K562 (cell line): ENCODE measurements around the gene DDX46. TPM values are rescaled to one million over a fixed set of nuclear protein-coding genes. Genes with fewer than 3 reads are reported as not detected.
A peak's percentile ranks its signal among the peaks of the same experiment; 100 is the strongest.

Source experiments
- AFF4 ChIP-seq: sonication (generic); formaldehyde crosslinking; IDR thresholded peaks from 2 replicates; pipeline ENCODE4 v1.8.0; 2023; ENCODE audit warnings: mild to moderate bottlenecking, missing genetic modification reagents
- ATF7 ChIP-seq: fragments of 450-650 bp; IDR thresholded peaks from 2 replicates; pipeline ENCODE4 v1.7.1; 2014; ENCODE audit warnings: mild to moderate bottlenecking, moderate library complexity
- BDP1 ChIP-seq: IDR thresholded peaks from 3 replicates; pipeline ENCODE4 v1.6.1; 2011; ENCODE audit not compliant: insufficient read length, insufficient read depth
- EP400 ChIP-seq: fragments of 450-650 bp; IDR thresholded peaks from 2 replicates; pipeline ENCODE4 v1.6.1; 2017; ENCODE audit warnings: antibody characterized with exemption, mild to moderate bottlenecking, moderate library complexity
- KLF1 ChIP-seq: fragments of 450-650 bp; IDR thresholded peaks from 2 replicates; pipeline ENCODE4 v1.6.1; 2016; ENCODE audit warnings: missing genetic modification characterization, missing compliant biosample characterization
- KLF13 ChIP-seq: fragments of 450-650 bp; IDR thresholded peaks from 2 replicates; pipeline ENCODE4 v1.6.1; 2016; ENCODE audit warnings: missing genetic modification characterization, low read depth, mild to moderate bottlenecking, missing compliant biosample characterization, moderate library complexity, borderline replicate concordance
- MTA2 ChIP-seq: fragments of 450-650 bp; IDR thresholded peaks from 2 replicates; pipeline ENCODE4 v1.6.1; 2016; ENCODE audit warnings: low read depth
- NUFIP1 ChIP-seq: fragments of 450-650 bp; IDR thresholded peaks from 2 replicates; pipeline ENCODE4 v1.6.1; 2018; ENCODE audit not compliant: partially characterized antibody
- RFX5 ChIP-seq: IDR thresholded peaks from 2 replicates; pipeline ENCODE4 v1.6.1; 2011; ENCODE audit warnings: low read depth, mild to moderate bottlenecking, improper control_type of control experiment, low read length
- SMARCC2 ChIP-seq: fragments of 450-650 bp; IDR thresholded peaks from 2 replicates; pipeline ENCODE4 v1.6.1; 2017; ENCODE audit warnings: antibody characterized with exemption, moderate library complexity, mild to moderate bottlenecking, low read depth
- SMARCE1 ChIP-seq: fragments of 450-650 bp; IDR thresholded peaks from 2 replicates; pipeline ENCODE4 v1.7.1; 2016; ENCODE audit warnings: mild to moderate bottlenecking
- THAP12 ChIP-seq: fragments of 250-450 bp; sonication (Bioruptor Pico); IDR thresholded peaks from 2 replicates; pipeline ENCODE4 v1.9.0; 2021; ENCODE audit warnings: mild to moderate bottlenecking, inconsistent platforms
- ZBTB12 ChIP-seq: fragments of 250-450 bp; sonication (Bioruptor Pico); IDR thresholded peaks from 2 replicates; pipeline ENCODE4 v1.4.0; 2020
- ZFP91 ChIP-seq: sonication (generic); formaldehyde crosslinking; IDR thresholded peaks from 2 replicates; pipeline ENCODE4 v1.8.0; 2022; ENCODE audit warnings: mild to moderate bottlenecking, missing genetic modification reagents
- ZNF12 ChIP-seq: sonication (generic); formaldehyde crosslinking; IDR thresholded peaks from 2 replicates; pipeline ENCODE4 v1.4.0; 2020; ENCODE audit warnings: mild to moderate bottlenecking, missing genetic modification reagents
- ZNF212 ChIP-seq: fragments of 450-650 bp; formaldehyde crosslinking; IDR thresholded peaks from 2 replicates; pipeline ENCODE4 v1.4.0; 2020; ENCODE audit warnings: mild to moderate bottlenecking
- ZNF395 ChIP-seq: fragments of 200-800 bp; sonication (Bioruptor generic); IDR thresholded peaks from 2 replicates; pipeline ENCODE4 v1.6.1; 2017; ENCODE audit warnings: missing genetic modification characterization, missing compliant biosample characterization
- polyA plus RNA-seq, 8 experiments: library from polyadenylated mRNA; depleted of rRNA in 4 of 8; stranded (reverse) in 5 of 8; unstranded in 3 of 8; fragments of >200 nt; fragmentation: Nextera tagmentation in 2 of 8; fragmentation: Illumina TruSeq in 1 of 8; extraction: Ambion mirVana in 2 of 8; extraction: Trizol in 1 of 8; gene quantifications; 2 replicates each; pipeline versions ENCODE4 v1.2.1 to v1.2.3, GENCODE V29; 2011 to 2014; ENCODE audit warnings: inconsistent platforms in 1 of 8, missing spikeins in 1 of 8
- total RNA-seq, 7 experiments: library from RNA; depleted of rRNA in 6 of 7; stranded (reverse); fragments of >200 nt in 6 of 7; fragmentation: Illumina TruSeq in 2 of 7; extraction: Trizol in 2 of 7; gene quantifications; 2 replicates each; pipeline versions ENCODE4 v1.2.1 to v1.2.3, GENCODE V29; 2011 to 2021; ENCODE audit warnings: low replicate concordance in 1 of 7

DDX46 gene
- total and polyA plus RNA-seq, 9 of the 15 experiments (the other 6 are each of a cell fraction or from before 2014, with no cell fraction given) = 26.2 to 99.0 (median 76.4) TPM

GRCh38 chr5:134873987-134874830, 115.6 kb downstream of the DDX46 start, which contains the start of gene TXNDC15 (continued):
- TF ChIP-seq THAP12 = peak; percentile 36; the same call in 1 of the 2 replicates
- peak; percentile 84 for TF ChIP-seq EP400
- TF ChIP-seq ZNF395 (CRISPR knock-in tag) = peak; percentile 78; the same call in 1 of the 2 replicates
- TF ChIP-seq RFX5 = no peak
- TF ChIP-seq KLF13 (tag) = peak; percentile 50; the same call in 1 of the 2 replicates
- TF ChIP-seq ZBTB12 (CRISPR knock-in tag) = 0 out of 2 replicates have a peak, but pooled peaks have one; percentile 23
- TF ChIP-seq MTA2 = no peak
- TF ChIP-seq NUFIP1 = peak; percentile 17
- no peak for TF ChIP-seq KLF1 (tag)
- no peak for TF ChIP-seq SMARCC2
- TF ChIP-seq ZNF212 (CRISPR knock-in tag) = no peak
- TF ChIP-seq ZNF12 (CRISPR knock-in tag) = peak; percentile 42; the same call in 1 of the 2 replicates
- TF ChIP-seq ZFP91 (CRISPR knock-in tag) = no peak
- TF ChIP-seq ATF7 = peak; percentile 57; the same call in 1 of the 2 replicates
- TF ChIP-seq SMARCE1 = no peak
- no peak for TF ChIP-seq BDP1
- peak; percentile 73; the same call in 1 of the 2 replicates for TF ChIP-seq AFF4 (CRISPR knock-in tag)
